ENCODE results near the gene TSGA10.

TSGA10 gene

DNA sequence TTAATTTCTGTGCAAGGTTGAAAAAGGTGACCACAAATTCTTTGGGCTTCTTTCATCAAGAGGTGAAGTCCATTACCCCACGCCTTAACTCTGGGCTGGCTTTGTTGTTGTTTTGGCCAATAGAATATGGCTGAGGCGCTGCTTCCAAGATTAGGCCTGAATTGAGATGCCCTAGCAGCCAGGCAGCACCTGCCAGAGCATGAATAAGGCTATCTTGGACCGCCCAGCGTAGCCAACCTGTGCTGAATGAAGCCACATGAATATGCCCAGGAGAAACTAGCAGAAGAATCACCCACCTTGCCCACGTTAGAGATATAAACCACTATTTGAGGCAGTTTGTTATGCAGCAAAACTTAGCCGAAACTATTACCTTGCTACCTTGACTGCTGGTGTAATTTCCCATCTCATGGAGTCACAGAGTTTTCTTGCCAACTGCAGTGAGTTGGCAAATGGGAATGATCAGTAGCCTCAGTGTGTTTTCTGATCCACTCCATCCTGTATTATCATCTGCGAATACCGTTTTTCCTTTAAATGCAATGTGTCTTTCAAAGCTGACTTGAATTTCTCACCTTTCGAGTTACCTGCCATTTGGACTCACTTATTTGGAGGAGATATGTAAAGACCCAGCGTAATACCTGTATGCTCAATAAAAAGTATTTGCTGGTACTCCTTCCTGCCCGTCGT, 679 bp downstream of the TSGA10 start:
- peak overlapping the region; percentile 82 for H3K4me3 ChIP-seq (ENCODE audit: low read depth, low read length)
- peak; percentile 4 for DNase-seq (ENCODE audit: low read depth, low spot score)
- TF ChIP-seq, protein P1, sequence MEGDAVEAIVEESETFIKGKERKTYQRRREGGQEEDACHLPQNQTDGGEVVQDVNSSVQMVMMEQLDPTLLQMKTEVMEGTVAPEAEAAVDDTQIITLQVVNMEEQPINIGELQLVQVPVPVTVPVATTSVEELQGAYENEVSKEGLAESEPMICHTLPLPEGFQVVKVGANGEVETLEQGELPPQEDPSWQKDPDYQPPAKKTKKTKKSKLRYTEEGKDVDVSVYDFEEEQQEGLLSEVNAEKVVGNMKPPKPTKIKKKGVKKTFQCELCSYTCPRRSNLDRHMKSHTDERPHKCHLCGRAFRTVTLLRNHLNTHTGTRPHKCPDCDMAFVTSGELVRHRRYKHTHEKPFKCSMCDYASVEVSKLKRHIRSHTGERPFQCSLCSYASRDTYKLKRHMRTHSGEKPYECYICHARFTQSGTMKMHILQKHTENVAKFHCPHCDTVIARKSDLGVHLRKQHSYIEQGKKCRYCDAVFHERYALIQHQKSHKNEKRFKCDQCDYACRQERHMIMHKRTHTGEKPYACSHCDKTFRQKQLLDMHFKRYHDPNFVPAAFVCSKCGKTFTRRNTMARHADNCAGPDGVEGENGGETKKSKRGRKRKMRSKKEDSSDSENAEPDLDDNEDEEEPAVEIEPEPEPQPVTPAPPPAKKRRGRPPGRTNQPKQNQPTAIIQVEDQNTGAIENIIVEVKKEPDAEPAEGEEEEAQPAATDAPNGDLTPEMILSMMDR (IDR thresholded peaks at IDR 0.05; ENCODE audit: low read depth, low read length) = no peak
- in situ Hi-C loops (cut with HindIII; ENCODE audit: low sequenced_read_pairs) = no loop called here

GRCh38 chr2:99152199-99152895, 2.4 kb downstream of the TSGA10 start:
- in situ Hi-C loops (cut with HindIII; ENCODE audit: low sequenced_read_pairs) = no loop called here
- no peak overlapping the region for H3K4me3 ChIP-seq (ENCODE audit: low read depth, low read length)
- TF ChIP-seq, protein P1 (IDR thresholded peaks at IDR 0.05; ENCODE audit: low read depth, low read length) = no peak
- DNase-seq (ENCODE audit: low read depth, low spot score) = no peak

GRCh38 chr2:99150706-99151105, 4.0 kb downstream of the TSGA10 start:
- TF ChIP-seq, protein P1 (IDR thresholded peaks at IDR 0.05; ENCODE audit: low read depth, low read length) = no peak

DNA sequence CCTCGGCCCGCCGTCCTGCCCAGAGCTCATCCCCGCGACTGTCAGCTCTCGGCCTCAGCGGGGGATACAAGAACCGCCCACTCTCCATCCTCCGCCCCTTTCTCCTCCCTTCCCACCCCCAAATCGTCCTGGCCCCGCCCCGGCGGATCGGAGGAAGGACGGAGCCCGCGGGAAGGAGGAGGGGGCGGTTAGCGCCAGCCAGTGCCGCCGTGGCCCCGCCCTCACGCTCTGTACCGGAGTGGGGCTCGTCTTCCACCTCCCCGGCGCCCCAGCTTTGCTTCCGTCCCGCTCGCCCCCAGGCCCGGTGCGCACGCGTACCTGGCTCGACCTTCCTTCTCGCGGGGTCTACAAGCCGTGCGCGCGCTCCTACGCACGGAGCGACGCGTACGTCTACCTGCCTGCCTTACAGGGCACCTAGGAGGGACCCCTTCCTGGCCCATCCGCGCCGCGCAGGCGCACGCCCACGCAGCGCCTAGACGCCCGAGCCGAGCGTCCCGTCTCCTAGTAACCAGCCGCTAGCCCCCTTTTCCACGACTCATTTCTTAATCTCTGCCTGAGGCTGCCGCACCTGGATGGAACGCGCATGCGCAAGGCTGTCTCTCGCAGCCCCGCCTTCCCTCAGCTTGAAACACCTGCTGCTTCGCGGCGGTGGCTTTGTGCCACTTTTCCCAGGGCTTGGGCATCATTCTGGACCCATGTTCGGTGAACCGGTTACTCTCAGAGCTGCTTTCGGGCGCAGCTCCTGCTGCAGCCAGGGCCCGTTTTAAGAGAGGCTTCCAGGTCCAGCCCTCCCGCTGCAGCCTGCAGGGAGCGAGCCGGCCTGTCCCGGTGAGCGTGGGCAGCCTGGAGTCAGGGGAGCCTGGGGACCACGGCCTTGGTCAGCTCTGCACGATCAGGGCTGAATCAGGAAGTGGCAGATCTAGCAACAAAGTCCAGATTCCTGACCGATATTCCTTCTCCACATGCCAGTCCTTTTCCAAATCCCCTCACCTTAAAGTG, 13.3 kb downstream of the TSGA10 start, which contains the start of gene C2orf15:
TSS of gene C2orf15 (plus strand) at position 598 of the 999 bp plus-strand sequence. CDS start 8,852 bp downstream, outside the sequence.
- peak; percentile 85 for DNase-seq (ENCODE audit: low read depth, low spot score)
- TF ChIP-seq, protein P1 (IDR thresholded peaks at IDR 0.05; ENCODE audit: low read depth, low read length) = no peak
- in situ Hi-C loops (cut with HindIII; ENCODE audit: low sequenced_read_pairs) = no loop called here
- H3K4me3 ChIP-seq (ENCODE audit: low read depth, low read length) = peak within 1 kb of the TSS; percentile 81

More at GRCh38 chr2:99150706-99151105, 4.0 kb downstream of the TSGA10 start:
- in situ Hi-C loops (cut with HindIII; ENCODE audit: low sequenced_read_pairs) = no loop called here
- no peak for DNase-seq (ENCODE audit: low read depth, low spot score)
- no peak overlapping the region for H3K4me3 ChIP-seq (ENCODE audit: low read depth, low read length)

- DNase-seq (ENCODE audit: low read depth, low spot score) = no peak
- H3K4me3 ChIP-seq (ENCODE audit: low read depth, low read length) = peak overlapping the region; percentile 81
- in situ Hi-C loops (cut with HindIII; ENCODE audit: low sequenced_read_pairs) = no loop called here
- TF ChIP-seq, protein P1 (IDR thresholded peaks at IDR 0.05; ENCODE audit: low read depth, low read length) = no peak
Measured at GRCh38 chr2:99140860-99141109, 14.0 kb downstream of the TSGA10 start.
